Ovary (tissue), 9 donors: Measurements from ENCODE around the gene TRIM63. TPM values are rescaled to one million over a fixed set of nuclear protein-coding genes. Genes with fewer than 3 reads are reported as not detected.

Experiments
- DNase-seq, 5 donors: peaks; one replicate each; pipeline ENCODE4 v3.0.0-alpha.2; 2019 to 2020
- H3K27ac ChIP-seq, 2 donors: fragments of 200-600 bp; one replicate each; pipeline versions ENCODE4 v1.5.1 to v1.8.0; 2019 to 2022
- H3K27me3 ChIP-seq: fragments of 200-600 bp; one replicate; pipeline ENCODE4 v1.8.0; 2022
- H3K36me3 ChIP-seq: fragments of 200-600 bp; sonication (generic); one replicate; pipeline ENCODE4 v1.5.1; 2019
- H3K4me1 ChIP-seq: one replicate; pipeline ENCODE4 v1.8.1; 2013; ENCODE audit warnings: mild to moderate bottlenecking, moderate library complexity; ENCODE audit not compliant: insufficient read depth
- H3K4me3 ChIP-seq: fragments of 200-600 bp; sonication (generic); one replicate; pipeline ENCODE4 v1.5.1; 2017
- H3K9me3 ChIP-seq, 2 donors: fragments of 200-600 bp in 1 of 2; sonication (generic) in 1 of 2; one replicate each; pipeline versions ENCODE4 v1.5.1 to v1.8.1; 2013 to 2019; ENCODE audit warnings: mild to moderate bottlenecking in 1 of 2, moderate library complexity in 1 of 2
- EP300 ChIP-seq: sonication (generic); formaldehyde crosslinking; IDR thresholded peaks from one replicate; pipeline ENCODE4 v1.6.1; 2017; ENCODE audit warnings: antibody characterized with exemption
- POLR2A ChIP-seq: fragments of 450-650 bp; IDR thresholded peaks from one replicate; pipeline ENCODE4 v1.6.1; 2017; ENCODE audit warnings: antibody characterized with exemption, mild to moderate bottlenecking, moderate library complexity
- WGBS, 3 donors: extraction: QIAGEN DNeasy Blood & Tissue Kit in 1 of 3; methylation state at CpG; one replicate each; pipeline versions ENCODE4 v1.1.5 to v1.1.7; 2013 to 2017; 5-methylcytosine and 5-hydroxymethylcytosine counted together
- intact Hi-C, 4 donors: fragments of 100-400 bp; cut with DNase I; formaldehyde crosslinking; loops; one replicate each; pipeline versions ENCODE4 v1.11.0 to v1.15.1; 2022 to 2023
- polyA plus RNA-seq, 2 donors: library from polyadenylated mRNA; stranded (reverse); fragments of 200-250 nt in 1 of 2; fragments of 350-450 nt in 1 of 2; fragmentation: Illumina TruSeq in 1 of 2; extraction: RNeasy Lipid Tissue Mini Kit (QIAGEN cat#74804) in 1 of 2; gene quantifications; one replicate each; pipeline ENCODE4 v1.2.3, GENCODE V29; 2013 to 2014
- total RNA-seq, 7 donors: library from RNA; depleted of rRNA in 2 of 7; stranded (reverse); fragments of >200 nt in 2 of 7; fragmentation: NEBNext Ultra II Directional in 3 of 7; extraction: Animal tissue kit (Norgen Biotek cat#: 25700) in 3 of 7; gene quantifications; one replicate each; pipeline versions ENCODE4 v1.1.0 to v1.2.4, GENCODE V29; 2016 to 2023
- TF ChIP-seq, protein P1 (sequence below), 3 donors: fragments of 450-650 bp in 2 of 3; fragments of 200-600 bp in 1 of 3; IDR thresholded peaks; one replicate each; pipeline versions ENCODE4 v1.5.1 to v1.8.0; 2016 to 2022; ENCODE audit warnings: antibody characterized with exemption in 3 of 3, mild to moderate bottlenecking in 1 of 3
- donor health status: DM: no; HTN: no; CAD: no; lungs with moderate emphysema.
- donor health status: DM: no; HTN: no; CAD: no.
- donor health status: Bipolar disorder and iron deficiency.
- donor health status: DM: yes; HTN: yes; CAD: no.
- donor health status: DM: no; HTN: no; CAD: no.
- donor health status: DM: yes; HTN: yes; CAD: no.

TRIM63 gene
- total and polyA plus RNA-seq, 9 donors, result 0.06 to 1.6 (median 0.20) TPM; not detected in 5

- H3K36me3 ChIP-seq, result no peaks in the 10 kb centered on the region
- H3K4me1 ChIP-seq, result no peaks in the 10 kb centered on the region
- no peaks in the 10 kb centered on the region for H3K27me3 ChIP-seq
- WGBS, 3 donors, result 31 to 47% (median 36%) methylated on average over 5 of the region's 5 CpGs
- TF ChIP-seq, protein P1, sequence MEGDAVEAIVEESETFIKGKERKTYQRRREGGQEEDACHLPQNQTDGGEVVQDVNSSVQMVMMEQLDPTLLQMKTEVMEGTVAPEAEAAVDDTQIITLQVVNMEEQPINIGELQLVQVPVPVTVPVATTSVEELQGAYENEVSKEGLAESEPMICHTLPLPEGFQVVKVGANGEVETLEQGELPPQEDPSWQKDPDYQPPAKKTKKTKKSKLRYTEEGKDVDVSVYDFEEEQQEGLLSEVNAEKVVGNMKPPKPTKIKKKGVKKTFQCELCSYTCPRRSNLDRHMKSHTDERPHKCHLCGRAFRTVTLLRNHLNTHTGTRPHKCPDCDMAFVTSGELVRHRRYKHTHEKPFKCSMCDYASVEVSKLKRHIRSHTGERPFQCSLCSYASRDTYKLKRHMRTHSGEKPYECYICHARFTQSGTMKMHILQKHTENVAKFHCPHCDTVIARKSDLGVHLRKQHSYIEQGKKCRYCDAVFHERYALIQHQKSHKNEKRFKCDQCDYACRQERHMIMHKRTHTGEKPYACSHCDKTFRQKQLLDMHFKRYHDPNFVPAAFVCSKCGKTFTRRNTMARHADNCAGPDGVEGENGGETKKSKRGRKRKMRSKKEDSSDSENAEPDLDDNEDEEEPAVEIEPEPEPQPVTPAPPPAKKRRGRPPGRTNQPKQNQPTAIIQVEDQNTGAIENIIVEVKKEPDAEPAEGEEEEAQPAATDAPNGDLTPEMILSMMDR (IDR thresholded peaks at IDR 0.05), result no peak
- TF ChIP-seq EP300, result no peak
- no peak for TF ChIP-seq POLR2A
- no peak overlapping the region for H3K27ac ChIP-seq
- intact Hi-C loops, result no loop called here
- no peaks in the 10 kb centered on the region for H3K9me3 ChIP-seq
- no peak overlapping the region for H3K4me3 ChIP-seq
- DNase-seq, result no peak
Measured at GRCh38 chr1:26083208-26083607, 15.8 kb upstream of the TRIM63 start.

DNA sequence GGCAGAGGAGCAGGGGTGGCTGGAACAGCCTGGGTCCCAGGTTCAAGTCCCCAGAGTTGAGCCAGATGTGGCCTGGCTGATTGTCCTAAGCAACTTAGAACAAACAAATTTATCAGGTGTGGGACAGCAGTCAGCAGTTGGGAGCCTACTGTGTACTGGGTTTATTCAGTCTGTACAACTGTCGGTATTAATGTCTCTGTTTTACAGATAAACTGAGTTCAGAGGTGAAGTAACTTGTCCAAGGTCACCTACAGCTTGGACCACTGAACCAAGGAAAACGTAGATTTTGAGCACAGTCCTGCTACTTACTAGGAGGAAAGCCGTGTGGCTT, 14.6 kb upstream of the TRIM63 start:
- DNase-seq, result no peak
- H3K9me3 ChIP-seq, result no peaks in the 10 kb centered on the region
- H3K36me3 ChIP-seq, result no peaks in the 10 kb centered on the region
- no peaks in the 10 kb centered on the region for H3K4me1 ChIP-seq
- no peaks in the 10 kb centered on the region for H3K27me3 ChIP-seq
- WGBS, 3 donors, result 37 to 45% (median 38%) methylated on average over 3 of the region's 3 CpGs
- H3K4me3 ChIP-seq, result no peak overlapping the region
- H3K27ac ChIP-seq, result no peak overlapping the region
- intact Hi-C loops, result no loop called here
- TF ChIP-seq EP300, result no peak
- TF ChIP-seq, protein P1 (IDR thresholded peaks at IDR 0.05), result no peak
- no peak for TF ChIP-seq POLR2A

- TF ChIP-seq, protein P1 (IDR thresholded peaks at IDR 0.05), result no peak
- TF ChIP-seq EP300, result no peak
- no peak for TF ChIP-seq POLR2A
- Histone ChIP-seq H3K27me3 (no peaks in the 10 kb centered on the region), H3K9me3 (no peaks in the 10 kb centered on the region), H3K4me1 (no peaks in the 10 kb centered on the region), H3K4me3 (no peak overlapping the region), H3K36me3 (no peaks in the 10 kb centered on the region), H3K27ac (no peak overlapping the region)
- WGBS, 3 donors, result 75 to 82% (median 78%) methylated on average over 8 of the region's 8 CpGs
- intact Hi-C loops, result no loop called here
- no peak for DNase-seq
Measured at GRCh38 chr1:26081267-26082019, 14.0 kb upstream of the TRIM63 start.

GRCh38 chr1:26079960-26080814, 12.8 kb upstream of the TRIM63 start:
- H3K4me1 ChIP-seq, result no peaks in the 10 kb centered on the region
- TF ChIP-seq POLR2A (no peak), EP300 (no peak)
- TF ChIP-seq, protein P1 (IDR thresholded peaks at IDR 0.05), result no peak
- intact Hi-C loops, result no loop called here
- no peaks in the 10 kb centered on the region for H3K9me3 ChIP-seq
- H3K36me3 ChIP-seq, result no peaks in the 10 kb centered on the region
- WGBS, 3 donors, result 65 to 73% (median 68%) methylated on average over 9 of the region's 9 CpGs
- no peak overlapping the region for H3K27ac ChIP-seq
- no peaks in the 10 kb centered on the region for H3K27me3 ChIP-seq
- no peak for DNase-seq
- H3K4me3 ChIP-seq, result no peak overlapping the region
